GM23338 (cell line): ENCODE measurements around the gene PAM16. TPM values are rescaled to one million over a fixed set of nuclear protein-coding genes. Genes with fewer than 3 reads are reported as not detected.

Source experiments
- ATAC-seq: fragments of 200-7000 bp; cut with Tn5 transposase; 3 replicates; pipeline ENCODE4 v1.9.1; 2020
- DNase-seq: peaks from one replicate; pipeline ENCODE4 v3.0.0-alpha.2; 2015; ENCODE audit warnings: low spot score
- H2AFZ ChIP-seq: fragments of 200-600 bp; sonication (generic); 2 replicates; pipeline ENCODE4 v1.8.0; 2016; ENCODE audit warnings: antibody characterized with exemption, mild to moderate bottlenecking, moderate library complexity
- H3F3A ChIP-seq: fragments of 200-600 bp; sonication (generic); replicated peaks from 2 replicates; pipeline ENCODE4 v1.8.0; 2017; ENCODE audit warnings: antibody characterized with exemption, mixed run types, low read depth
- H3K27ac ChIP-seq: fragments of 200-600 bp; sonication (generic); 2 replicates; pipeline ENCODE4 v1.6.1; 2016; ENCODE audit warnings: low read depth
- H3K27me3 ChIP-seq: fragments of 200-600 bp; sonication (generic); 2 replicates; pipeline ENCODE4 v1.8.0; 2016; ENCODE audit warnings: mild to moderate bottlenecking, mixed run types, moderate library complexity; ENCODE audit not compliant: insufficient read depth
- H3K36me3 ChIP-seq: fragments of 200-600 bp; sonication (generic); 2 replicates; pipeline ENCODE4 v1.8.0; 2016; ENCODE audit warnings: mild to moderate bottlenecking; ENCODE audit not compliant: insufficient read depth
- H3K4me1 ChIP-seq: fragments of 200-600 bp; sonication (generic); 2 replicates; pipeline ENCODE4 v1.8.0; 2016; ENCODE audit warnings: mild to moderate bottlenecking, moderate library complexity; ENCODE audit not compliant: insufficient read depth
- H3K4me2 ChIP-seq: fragments of 200-600 bp; sonication (generic); 2 replicates; pipeline ENCODE4 v1.7.1; 2017; ENCODE audit warnings: mixed run types
- H3K4me3 ChIP-seq: fragments of 200-600 bp; sonication (generic); 2 replicates; pipeline ENCODE4 v1.6.1; 2016; ENCODE audit warnings: mixed run types
- H3K79me2 ChIP-seq: fragments of 200-600 bp; sonication (generic); replicated peaks from 2 replicates; pipeline ENCODE4 v1.8.0; 2017; ENCODE audit warnings: mild to moderate bottlenecking; ENCODE audit not compliant: insufficient read depth
- H3K9me2 ChIP-seq: fragments of 200-600 bp; sonication (generic); 2 replicates; pipeline ENCODE4 v1.8.0; 2017; ENCODE audit not compliant: insufficient read depth
- H4K20me1 ChIP-seq: fragments of 200-600 bp; sonication (generic); replicated peaks from 2 replicates; pipeline ENCODE4 v1.8.0; 2017; ENCODE audit warnings: mild to moderate bottlenecking; ENCODE audit not compliant: insufficient read depth
- H3K27ac Mint-ChIP-seq: 2 replicates; pipeline ENCODE4 v1.8.0; 2020; ENCODE audit warnings: inconsistent platforms, mild to moderate bottlenecking, moderate library complexity, mixed read lengths
- H3K27me3 Mint-ChIP-seq: 3 replicates; pipeline ENCODE4 v1.8.0; 2022; ENCODE audit warnings: low read depth, mild to moderate bottlenecking, moderate library complexity, mixed read lengths, inconsistent platforms; ENCODE audit not compliant: insufficient read depth, poor library complexity
- H3K36me3 Mint-ChIP-seq: 3 replicates; pipeline ENCODE4 v1.8.0; 2021; ENCODE audit warnings: low read depth, mild to moderate bottlenecking, inconsistent platforms, moderate library complexity, mixed read lengths
- H3K4me1 Mint-ChIP-seq: 3 replicates; pipeline ENCODE4 v1.8.0; 2020; ENCODE audit warnings: mild to moderate bottlenecking, inconsistent platforms, mixed read lengths
- H3K4me3 Mint-ChIP-seq: 3 replicates; pipeline ENCODE4 v1.8.0; 2021; ENCODE audit warnings: moderate library complexity, mild to moderate bottlenecking, inconsistent platforms, mixed read lengths
- H3K9me3 Mint-ChIP-seq: 3 replicates; pipeline ENCODE4 v1.8.0; 2020; ENCODE audit warnings: moderate library complexity, mild to moderate bottlenecking, inconsistent platforms, mixed read lengths
- CREB1 ChIP-seq: fragments of 250-450 bp; sonication (Bioruptor Pico); IDR thresholded peaks from 2 replicates; pipeline ENCODE4 v1.5.0; 2020; ENCODE audit warnings: low read depth, mild to moderate bottlenecking, moderate library complexity
- CTCF ChIP-seq, 2 experiments: fragments of 200-600 bp in 1 of 2; sonication (generic) in 1 of 2; conservative IDR thresholded peaks; 2 replicates each; pipeline versions ENCODE4 v1.5.1 to v1.6.1; 2016 to 2017; ENCODE audit warnings: antibody characterized with exemption in 2 of 2, low read depth in 2 of 2, mild to moderate bottlenecking in 2 of 2, moderate library complexity in 1 of 2
- EZH2phosphoT487 ChIP-seq: fragments of 200-600 bp; sonication (generic); IDR thresholded peaks from one replicate; pipeline ENCODE4 v1.8.1; 2018; ENCODE audit warnings: antibody characterized with exemption; ENCODE audit not compliant: unreplicated experiment
- JUNB ChIP-seq: IDR thresholded peaks from one replicate; pipeline ENCODE4 v1.6.1; 2016; ENCODE audit warnings: antibody characterized with exemption; ENCODE audit not compliant: unreplicated experiment
- NANOG ChIP-seq: IDR thresholded peaks from 2 replicates; pipeline ENCODE4 v1.6.1; 2016; ENCODE audit warnings: antibody characterized with exemption, borderline replicate concordance
- POLR2AphosphoS5 ChIP-seq: IDR thresholded peaks from 2 replicates; pipeline ENCODE4 v1.6.1; 2016; ENCODE audit warnings: antibody characterized with exemption, low read depth
- ZNF114 ChIP-seq: fragments of 250-450 bp; sonication (Bioruptor Pico); IDR thresholded peaks from 2 replicates; pipeline ENCODE4 v1.5.0; 2020; ENCODE audit warnings: mild to moderate bottlenecking, moderate library complexity
- ZNF331 ChIP-seq: fragments of 250-450 bp; sonication (Bioruptor Pico); IDR thresholded peaks from 2 replicates; pipeline ENCODE4 v1.5.0; 2020; ENCODE audit warnings: low read depth, mild to moderate bottlenecking, moderate library complexity
- polyA plus RNA-seq: library from polyadenylated mRNA; unstranded; fragments of >200 nt; fragmentation: Nextera tagmentation; extraction: Ambion mirVana; gene quantifications from 2 replicates; pipeline ENCODE4 v1.2.1, GENCODE V29; 2016
- total RNA-seq: library from RNA; depleted of rRNA; stranded (reverse); fragments of >200 nt; shearing (Covaris generic); gene quantifications from 2 replicates; pipeline ENCODE4 v1.2.3, GENCODE V29; 2014
- TF ChIP-seq, protein P1 (sequence below): fragments of 250-450 bp; sonication (Bioruptor Pico); IDR thresholded peaks from 2 replicates; pipeline ENCODE4 v1.5.0; 2020; ENCODE audit warnings: mild to moderate bottlenecking, moderate library complexity

Gene PAM16
- total and polyA plus RNA-seq, 2 experiments from 2014 or later = 84.1 to 283 TPM

GRCh38 chr16:4293822-4294457 lies 57.2 kb downstream of the PAM16 start:
- H3K4me3 Mint-ChIP-seq = peak overlapping the region; percentile 51
- H3K27ac ChIP-seq = peak overlapping the region; percentile 96
- H3K4me3 ChIP-seq = peak overlapping the region; percentile 44; the same call in 1 of the 2 replicates
- H3K36me3 Mint-ChIP-seq = no peaks in the 10 kb centered on the region; the same call in 2 of the 3 replicates
- H3K79me2 ChIP-seq = no peaks in the 10 kb centered on the region
- H3K27me3 Mint-ChIP-seq = peaks cover 10% of the 10 kb centered on the region
- H2AFZ ChIP-seq = no peak overlapping the region
- H3K4me1 ChIP-seq = peaks cover 32% of the 10 kb centered on the region
- H3K36me3 ChIP-seq = no peaks in the 10 kb centered on the region
- TF ChIP-seq EZH2phosphoT487 (no peak), CREB1 (CRISPR knock-in tag) (0 out of 2 replicates have a peak, but pooled peaks have one; percentile 21), CTCF (conservative IDR thresholded peaks at IDR 0.05; ENCODE audit: low read depth in 2 of 2) (no peak), POLR2AphosphoS5 (peak; percentile 29; the same call in 1 of the 2 replicates)
- DNase-seq = peak; percentile 90
- H3K4me2 ChIP-seq = peak overlapping the region; percentile 83
- H3K27me3 ChIP-seq = no peaks in the 10 kb centered on the region
- peaks cover 14% of the 10 kb centered on the region for H3F3A ChIP-seq
- H4K20me1 ChIP-seq = no peaks in the 10 kb centered on the region
- no peaks in the 10 kb centered on the region for H3K9me3 Mint-ChIP-seq
- peak overlapping the region; percentile 89 for H3K27ac Mint-ChIP-seq
- H3K9me2 ChIP-seq = no peaks in the 10 kb centered on the region
- H3K4me1 Mint-ChIP-seq = peaks cover 38% of the 10 kb centered on the region
- ATAC-seq = peak; percentile 94

DNA sequence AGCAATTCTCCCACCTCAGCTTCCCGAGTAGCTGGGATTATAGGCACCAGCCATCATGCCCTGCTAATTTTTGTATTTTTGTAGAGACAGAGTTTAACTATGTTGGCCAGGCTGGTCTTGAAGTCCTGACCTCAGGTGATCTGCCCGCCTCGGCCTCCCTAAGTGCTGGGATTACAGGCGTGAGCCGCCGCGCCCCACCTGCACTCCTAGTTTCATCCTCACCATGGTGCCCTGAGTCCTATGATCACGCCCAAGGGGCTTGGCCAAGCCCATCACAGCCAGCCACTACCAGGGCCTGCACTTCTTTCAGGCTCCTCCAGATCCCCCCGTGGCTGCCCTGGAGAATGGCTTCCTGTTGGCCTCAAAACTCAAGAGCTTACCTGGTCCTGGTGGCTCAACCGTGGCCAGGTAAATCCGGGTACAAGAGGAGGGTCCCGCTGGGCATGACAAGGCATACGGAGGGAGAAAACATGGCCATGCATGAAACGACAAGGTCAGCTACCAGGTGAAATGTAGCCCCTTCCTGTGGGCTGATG lies 57.9 kb downstream of the PAM16 start:
- peak overlapping the region; percentile 83 for H3K4me2 ChIP-seq
- H3F3A ChIP-seq = peaks cover 17% of the 10 kb centered on the region
- Mint-ChIP-seq H3K4me3 (peak overlapping the region; percentile 51), H3K27me3 (peaks cover 14% of the 10 kb centered on the region), H3K4me1 (peaks cover 40% of the 10 kb centered on the region), H3K27ac (peak overlapping the region; percentile 90), H3K9me3 (no peaks in the 10 kb centered on the region), H3K36me3 (no peaks in the 10 kb centered on the region; the same call in 2 of the 3 replicates)
- H3K4me3 ChIP-seq = peak overlapping the region; percentile 44; the same call in 1 of the 2 replicates
- ATAC-seq = peak; percentile 9
- no peaks in the 10 kb centered on the region for H3K9me2 ChIP-seq
- peaks cover 25% of the 10 kb centered on the region for H3K4me1 ChIP-seq
- peak; percentile 30 for DNase-seq
- no peaks in the 10 kb centered on the region for H3K79me2 ChIP-seq
- H4K20me1 ChIP-seq = no peaks in the 10 kb centered on the region
- no peak overlapping the region for H2AFZ ChIP-seq
- H3K27me3 ChIP-seq = no peaks in the 10 kb centered on the region
- peak overlapping the region; percentile 72 for H3K27ac ChIP-seq
- no peaks in the 10 kb centered on the region for H3K36me3 ChIP-seq
- TF ChIP-seq JUNB = no peak
- no peak for TF ChIP-seq ZNF114 (CRISPR knock-in tag)
- no peak for TF ChIP-seq NANOG
- TF ChIP-seq ZNF331 = no peak
- TF ChIP-seq, protein P1, sequence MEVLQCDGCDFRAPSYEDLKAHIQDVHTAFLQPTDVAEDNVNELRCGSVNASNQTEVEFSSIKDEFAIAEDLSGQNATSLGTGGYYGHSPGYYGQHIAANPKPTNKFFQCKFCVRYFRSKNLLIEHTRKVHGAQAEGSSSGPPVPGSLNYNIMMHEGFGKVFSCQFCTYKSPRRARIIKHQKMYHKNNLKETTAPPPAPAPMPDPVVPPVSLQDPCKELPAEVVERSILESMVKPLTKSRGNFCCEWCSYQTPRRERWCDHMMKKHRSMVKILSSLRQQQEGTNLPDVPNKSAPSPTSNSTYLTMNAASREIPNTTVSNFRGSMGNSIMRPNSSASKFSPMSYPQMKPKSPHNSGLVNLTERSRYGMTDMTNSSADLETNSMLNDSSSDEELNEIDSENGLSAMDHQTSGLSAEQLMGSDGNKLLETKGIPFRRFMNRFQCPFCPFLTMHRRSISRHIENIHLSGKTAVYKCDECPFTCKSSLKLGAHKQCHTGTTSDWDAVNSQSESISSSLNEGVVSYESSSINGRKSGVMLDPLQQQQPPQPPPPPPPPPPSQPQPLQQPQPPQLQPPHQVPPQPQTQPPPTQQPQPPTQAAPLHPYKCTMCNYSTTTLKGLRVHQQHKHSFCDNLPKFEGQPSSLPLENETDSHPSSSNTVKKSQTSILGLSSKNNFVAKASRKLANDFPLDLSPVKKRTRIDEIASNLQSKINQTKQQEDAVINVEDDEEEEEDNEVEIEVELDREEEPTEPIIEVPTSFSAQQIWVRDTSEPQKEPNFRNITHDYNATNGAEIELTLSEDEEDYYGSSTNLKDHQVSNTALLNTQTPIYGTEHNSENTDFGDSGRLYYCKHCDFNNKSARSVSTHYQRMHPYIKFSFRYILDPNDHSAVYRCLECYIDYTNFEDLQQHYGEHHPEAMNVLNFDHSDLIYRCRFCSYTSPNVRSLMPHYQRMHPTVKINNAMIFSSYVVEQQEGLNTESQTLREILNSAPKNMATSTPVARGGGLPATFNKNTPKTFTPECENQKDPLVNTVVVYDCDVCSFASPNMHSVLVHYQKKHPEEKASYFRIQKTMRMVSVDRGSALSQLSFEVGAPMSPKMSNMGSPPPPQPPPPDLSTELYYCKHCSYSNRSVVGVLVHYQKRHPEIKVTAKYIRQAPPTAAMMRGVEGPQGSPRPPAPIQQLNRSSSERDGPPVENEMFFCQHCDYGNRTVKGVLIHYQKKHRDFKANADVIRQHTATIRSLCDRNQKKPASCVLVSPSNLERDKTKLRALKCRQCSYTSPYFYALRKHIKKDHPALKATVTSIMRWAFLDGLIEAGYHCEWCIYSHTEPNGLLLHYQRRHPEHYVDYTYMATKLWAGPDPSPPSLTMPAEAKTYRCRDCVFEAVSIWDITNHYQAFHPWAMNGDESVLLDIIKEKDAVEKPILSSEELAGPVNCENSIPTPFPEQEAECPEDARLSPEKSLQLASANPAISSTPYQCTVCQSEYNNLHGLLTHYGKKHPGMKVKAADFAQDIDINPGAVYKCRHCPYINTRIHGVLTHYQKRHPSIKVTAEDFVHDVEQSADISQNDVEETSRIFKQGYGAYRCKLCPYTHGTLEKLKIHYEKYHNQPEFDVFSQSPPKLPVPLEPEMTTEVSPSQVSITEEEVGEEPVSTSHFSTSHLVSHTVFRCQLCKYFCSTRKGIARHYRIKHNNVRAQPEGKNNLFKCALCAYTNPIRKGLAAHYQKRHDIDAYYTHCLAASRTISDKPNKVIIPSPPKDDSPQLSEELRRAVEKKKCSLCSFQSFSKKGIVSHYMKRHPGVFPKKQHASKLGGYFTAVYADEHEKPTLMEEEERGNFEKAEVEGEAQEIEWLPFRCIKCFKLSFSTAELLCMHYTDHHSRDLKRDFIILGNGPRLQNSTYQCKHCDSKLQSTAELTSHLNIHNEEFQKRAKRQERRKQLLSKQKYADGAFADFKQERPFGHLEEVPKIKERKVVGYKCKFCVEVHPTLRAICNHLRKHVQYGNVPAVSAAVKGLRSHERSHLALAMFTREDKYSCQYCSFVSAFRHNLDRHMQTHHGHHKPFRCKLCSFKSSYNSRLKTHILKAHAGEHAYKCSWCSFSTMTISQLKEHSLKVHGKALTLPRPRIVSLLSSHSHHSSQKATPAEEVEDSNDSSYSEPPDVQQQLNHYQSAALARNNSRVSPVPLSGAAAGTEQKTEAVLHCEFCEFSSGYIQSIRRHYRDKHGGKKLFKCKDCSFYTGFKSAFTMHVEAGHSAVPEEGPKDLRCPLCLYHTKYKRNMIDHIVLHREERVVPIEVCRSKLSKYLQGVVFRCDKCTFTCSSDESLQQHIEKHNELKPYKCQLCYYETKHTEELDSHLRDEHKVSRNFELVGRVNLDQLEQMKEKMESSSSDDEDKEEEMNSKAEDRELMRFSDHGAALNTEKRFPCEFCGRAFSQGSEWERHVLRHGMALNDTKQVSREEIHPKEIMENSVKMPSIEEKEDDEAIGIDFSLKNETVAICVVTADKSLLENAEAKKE = no peak
- TF ChIP-seq CREB1 (CRISPR knock-in tag) = no peak
- TF ChIP-seq EZH2phosphoT487 = no peak
- no peak for TF ChIP-seq CTCF (conservative IDR thresholded peaks at IDR 0.05; ENCODE audit: low read depth in 2 of 2)
